ENCODE results near the gene ANKS1B.

Gene ANKS1B

GRCh38 chr12:98725476-98726247, 1259.1 kb downstream of the ANKS1B start:
- DNase-seq (ENCODE audit: low spot score), result peak; percentile 83

- no peak for DNase-seq (ENCODE audit: low spot score)
Measured at GRCh38 chr12:98724384-98725155, 1260.2 kb downstream of the ANKS1B start.

GRCh38 chr12:98721204-98721702, 1263.5 kb downstream of the ANKS1B start:
- DNase-seq (ENCODE audit: low spot score), result no peak

GRCh38 chr12:98719515-98720504, 1264.9 kb downstream of the ANKS1B start:
- DNase-seq (ENCODE audit: low spot score), result no peak

GRCh38 chr12:98714426-98714825, 1270.3 kb downstream of the ANKS1B start:
- DNase-seq (ENCODE audit: low spot score), result no peak

GRCh38 chr12:98709022-98709421, 1275.7 kb downstream of the ANKS1B start:
- DNase-seq (ENCODE audit: low spot score), result no peak

GRCh38 chr12:98701166-98701565, 1283.6 kb downstream of the ANKS1B start:
- no peak for DNase-seq (ENCODE audit: low spot score)

- DNase-seq (ENCODE audit: low spot score), result no peak
Measured at GRCh38 chr12:98699586-98699985, 1285.2 kb downstream of the ANKS1B start.

- peak; percentile 71 for DNase-seq (ENCODE audit: low spot score)
Measured at GRCh38 chr12:98698603-98699463, 1285.9 kb downstream of the ANKS1B start.

GRCh38 chr12:98697209-98697608, 1287.5 kb downstream of the ANKS1B start:
- no peak for DNase-seq (ENCODE audit: low spot score)

GRCh38 chr12:98696036-98696646, 1288.6 kb downstream of the ANKS1B start:
- DNase-seq (ENCODE audit: low spot score), result no peak

- no peak for DNase-seq (ENCODE audit: low spot score)
Measured at GRCh38 chr12:98691351-98691750, 1293.4 kb downstream of the ANKS1B start.

- no peak for DNase-seq (ENCODE audit: low spot score)
Measured at GRCh38 chr12:98686603-98687002, 1298.1 kb downstream of the ANKS1B start.
